ENCODE data around the gene SQOR. TPM values are rescaled to one million over a fixed set of nuclear protein-coding genes. Genes with fewer than 3 reads are reported as not detected.
"Not testable (repeated sequence)": the region's sequence is repeated elsewhere in the genome, so short reads cannot be mapped to it uniquely, and the experiment has no call there.

The SQOR gene
- total RNA-seq, 4 donors from 2014 or later: 49.8 to 56.6 (median 55.2) TPM

- intact Hi-C loops (cut with DNase I): no loop called here
- Histone ChIP-seq H3K27me3 (no peaks in the 10 kb centered on the region), H3K4me3 (replicated peaks in 1 of 3) (no peak overlapping the region), H3K27ac (no peak overlapping the region), H3K4me1 (peaks cover 21 to 63% of the 10 kb centered on the region in 2 donors), H3K36me3 (no peaks in the 10 kb centered on the region), H3K9me3 (no peaks in the 10 kb centered on the region)
- WGBS, 2 donors: 43 to 95% methylated on average over 2 of the region's 2 CpGs
- TF ChIP-seq CTCF (IDR thresholded peaks at IDR 0.05) (no peak), POLR2A (IDR thresholded peaks at IDR 0.05) (no peak)
- DNase-seq: no peak
Observed at GRCh38 chr15:45644437-45644836, 9.6 kb downstream of the SQOR start.

GRCh38 chr15:45645026-45645980, 10.5 kb downstream of the SQOR start:
- no peaks in the 10 kb centered on the region for H3K27me3 ChIP-seq
- DNase-seq: no peak
- intact Hi-C loops (cut with DNase I): no loop called here
- 83 to 90% methylated on average over 9 of the region's 9 CpGs for WGBS, 2 donors
- no peaks in the 10 kb centered on the region for H3K9me3 ChIP-seq
- TF ChIP-seq CTCF (IDR thresholded peaks at IDR 0.05): no peak
- no peak for TF ChIP-seq POLR2A (IDR thresholded peaks at IDR 0.05)
- H3K36me3 ChIP-seq: no peaks in the 10 kb centered on the region
- peak overlapping the region in 1 of 3 donors; percentile 0 for H3K27ac ChIP-seq
- H3K4me3 ChIP-seq (replicated peaks in 1 of 3): no peak overlapping the region
- H3K4me1 ChIP-seq: peaks cover 21 to 67% of the 10 kb centered on the region in 2 donors

- H3K27me3 ChIP-seq: no peaks in the 10 kb centered on the region
- H3K4me3 ChIP-seq (replicated peaks in 1 of 3): no peak overlapping the region
- H3K36me3 ChIP-seq: no peaks in the 10 kb centered on the region
- WGBS, 2 donors: 86 to 87% methylated on average over 3 of the region's 3 CpGs
- no peaks in the 10 kb centered on the region for H3K9me3 ChIP-seq
- no peak for TF ChIP-seq CTCF (IDR thresholded peaks at IDR 0.05)
- peaks cover 21 to 58% of the 10 kb centered on the region in 2 donors for H3K4me1 ChIP-seq
- DNase-seq: no peak
- peak overlapping the region in 1 of 3 donors; percentile 0 for H3K27ac ChIP-seq
- intact Hi-C loops (cut with DNase I): no loop called here
Observed at GRCh38 chr15:45646220-45646619, 11.4 kb downstream of the SQOR start.

GRCh38 chr15:45647828-45648227, 13.0 kb downstream of the SQOR start:
- H3K4me3 ChIP-seq (replicated peaks in 1 of 3): no peak overlapping the region
- no peaks in the 10 kb centered on the region for H3K36me3 ChIP-seq
- intact Hi-C loops (cut with DNase I): no loop called here
- H3K4me1 ChIP-seq: peaks cover 8 to 42% of the 10 kb centered on the region in 2 donors
- no peak overlapping the region for H3K27ac ChIP-seq
- WGBS, 2 donors: 97% methylated on average over 6 of the region's 6 CpGs
- H3K27me3 ChIP-seq: no peaks in the 10 kb centered on the region
- no peak for DNase-seq
- no peaks in the 10 kb centered on the region for H3K9me3 ChIP-seq
- TF ChIP-seq CTCF (IDR thresholded peaks at IDR 0.05): no peak

GRCh38 chr15:45648521-45649200, 13.8 kb downstream of the SQOR start:
- no peaks in the 10 kb centered on the region for H3K27me3 ChIP-seq
- peak overlapping the region; percentile 51 to 64 (median 63) for H3K27ac ChIP-seq
- no peak for TF ChIP-seq POLR2A (IDR thresholded peaks at IDR 0.05)
- no peak for TF ChIP-seq CTCF (IDR thresholded peaks at IDR 0.05)
- intact Hi-C loops (cut with DNase I): no loop called here
- no peak overlapping the region for H3K4me3 ChIP-seq (replicated peaks in 1 of 3)
- peak; percentile 64 to 66 for DNase-seq
- peaks cover 8 to 45% of the 10 kb centered on the region in 2 donors for H3K4me1 ChIP-seq
- WGBS, 2 donors: 88 to 91% methylated on average over 4 of the region's 4 CpGs
- H3K36me3 ChIP-seq: no peaks in the 10 kb centered on the region
- H3K9me3 ChIP-seq: no peaks in the 10 kb centered on the region

- H3K9me3 ChIP-seq; intact Hi-C loops (cut with DNase I); H3K27me3 ChIP-seq; DNase-seq; H3K27ac ChIP-seq; H3K36me3 ChIP-seq; H3K4me3 ChIP-seq (replicated peaks in 1 of 3): not testable (repeated sequence)
- 87 to 94% methylated on average over 11 of the region's 11 CpGs for WGBS, 2 donors
- peaks cover 8 to 46% of the 10 kb centered on the region in 2 donors for H3K4me1 ChIP-seq
Observed at GRCh38 chr15:45650007-45650406, 15.2 kb downstream of the SQOR start.
